ENCODE data around the gene MAGI1. TPM values are rescaled to one million over a fixed set of nuclear protein-coding genes. Genes with fewer than 3 reads are reported as not detected.

The MAGI1 gene
- total and polyA plus RNA-seq, 7 experiments from 2014 or later = 0.39 TPM; not detected in 6

DNA sequence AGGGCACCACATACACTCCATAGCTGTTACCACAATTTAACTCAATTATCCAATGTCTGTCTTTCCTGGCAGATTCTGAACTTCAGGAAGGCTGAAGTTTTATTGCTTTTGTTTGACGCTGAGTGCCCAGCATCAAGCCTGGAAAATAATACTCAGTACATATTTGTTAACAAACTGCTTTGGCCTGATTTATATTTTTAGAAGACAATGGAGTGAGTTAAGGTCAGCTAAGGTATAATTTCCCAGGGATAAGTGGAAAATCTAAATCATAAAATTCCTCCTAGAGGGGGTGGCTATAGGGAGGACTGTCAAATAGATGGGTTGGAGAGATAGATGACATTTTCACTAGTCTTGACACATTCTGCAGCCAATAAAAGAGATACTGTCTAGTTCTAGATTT is 691.6 kb downstream of the MAGI1 start:
- H3K27me3 ChIP-seq (ENCODE audit: control insufficient read depth in 2 of 2, insufficient read depth in 2 of 2, low read length in 2 of 2) = no peaks in the 10 kb centered on the region
- intact Hi-C loops (cut with micrococcal nuclease) = loop anchor here in 1 of 2 donors (10.0 kb wide), 1 partner anchor 388 kb away; no protein-coding TSS in a partner anchor
- POLR2A ChIA-PET = no interaction called here
- H3K27ac ChIP-seq (ENCODE audit: low read depth, low read length) = no peak overlapping the region
- H3K9me3 ChIP-seq (ENCODE audit: control insufficient read depth in 2 of 3, low read length in 3 of 3) = no peaks in the 10 kb centered on the region
- no peaks in the 10 kb centered on the region for H3K36me3 ChIP-seq (ENCODE audit: control insufficient read depth in 2 of 3, insufficient read depth in 3 of 3, low read length in 3 of 3)
- no peaks in the 10 kb centered on the region for H3K36me3 Mint-ChIP-seq
- no peak overlapping the region for H3K4me3 ChIP-seq (ENCODE audit: low read length)
- CTCF ChIA-PET = no interaction called here
- H3K9me3 Mint-ChIP-seq = peaks cover 0 to 14% (median 3%) of the 10 kb centered on the region in 11 donors
- peaks cover 0 to 4% (median 0%) of the 10 kb centered on the region in 5 donors for H3K27me3 Mint-ChIP-seq
- no peaks in the 10 kb centered on the region for H3K4me1 Mint-ChIP-seq
- H3K27ac Mint-ChIP-seq = no peak overlapping the region
- ATAC-seq (no peak), DNase-seq (no peak)
- H3K4me1 ChIP-seq (ENCODE audit: control insufficient read depth in 2 of 2, insufficient read depth in 2 of 2, low read length in 2 of 2) = no peaks in the 10 kb centered on the region
- no peak overlapping the region for H3K4me3 Mint-ChIP-seq

DNA sequence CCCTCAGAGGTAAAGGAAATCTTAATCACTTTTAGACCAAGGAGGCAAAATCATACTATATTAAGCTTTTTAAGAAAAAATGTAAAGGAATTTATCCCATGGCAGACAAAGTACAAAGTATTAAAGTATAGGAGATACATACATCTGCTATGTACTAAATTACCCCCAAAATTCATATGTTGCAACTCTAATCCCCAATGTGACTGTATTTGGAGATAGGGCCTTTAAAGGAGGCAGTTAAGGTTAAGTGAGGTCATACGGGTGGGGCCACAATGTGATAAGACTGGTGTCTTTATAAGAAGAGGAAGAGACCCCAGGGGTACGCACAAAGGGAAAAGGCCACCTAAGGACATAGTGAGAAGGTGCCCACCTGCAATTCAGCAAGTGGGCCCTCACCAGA is 693.9 kb downstream of the MAGI1 start:
- no peak overlapping the region for H3K27ac ChIP-seq (ENCODE audit: low read depth, low read length)
- H3K4me3 ChIP-seq (ENCODE audit: low read length) = no peak overlapping the region
- Mint-ChIP-seq H3K27me3 (peaks cover 0 to 13% (median 3%) of the 10 kb centered on the region in 5 donors), H3K9me3 (peaks cover 0 to 24% (median 9%) of the 10 kb centered on the region in 11 donors), H3K4me1 (no peaks in the 10 kb centered on the region), H3K4me3 (no peak overlapping the region), H3K36me3 (peaks cover 0 to 4% (median 0%) of the 10 kb centered on the region in 5 donors), H3K27ac (no peak overlapping the region)
- no peaks in the 10 kb centered on the region for H3K4me1 ChIP-seq (ENCODE audit: control insufficient read depth in 2 of 2, insufficient read depth in 2 of 2, low read length in 2 of 2)
- ATAC-seq (no peak), DNase-seq (no peak)
- ChIA-PET POLR2A (no interaction called here), CTCF (interaction anchor here (0.6 kb wide), 1 partner anchor 11 kb away, joined by 3 read pairs; no protein-coding TSS in a partner anchor)
- intact Hi-C loops (cut with micrococcal nuclease) = loop anchor here in 1 of 2 donors (10.0 kb wide), 1 partner anchor 390 kb away; no protein-coding TSS in a partner anchor
- H3K9me3 ChIP-seq (ENCODE audit: control insufficient read depth in 2 of 3, low read length in 3 of 3) = no peaks in the 10 kb centered on the region
- no peaks in the 10 kb centered on the region for H3K36me3 ChIP-seq (ENCODE audit: control insufficient read depth in 2 of 3, insufficient read depth in 3 of 3, low read length in 3 of 3)
- no peaks in the 10 kb centered on the region for H3K27me3 ChIP-seq (ENCODE audit: control insufficient read depth in 2 of 2, insufficient read depth in 2 of 2, low read length in 2 of 2)

DNA sequence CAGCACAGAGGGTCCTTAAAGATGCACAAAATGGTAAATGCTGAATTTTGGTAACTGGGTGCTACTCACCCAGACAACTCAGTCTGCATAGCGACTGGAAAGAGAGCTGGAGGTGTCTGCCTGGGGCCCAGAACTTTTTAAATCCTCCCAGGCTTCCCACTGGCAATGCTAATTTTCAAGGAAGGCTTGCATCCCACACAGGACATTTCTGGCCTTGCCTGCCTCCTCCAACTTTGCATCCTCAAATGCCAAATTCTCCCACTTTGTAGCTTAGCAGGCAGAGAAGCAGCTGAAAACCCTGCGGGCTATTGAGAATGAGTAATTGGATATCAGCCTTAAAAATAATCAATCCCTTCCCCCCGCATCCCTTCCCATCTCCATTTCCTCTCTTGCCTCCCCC is 694.3 kb downstream of the MAGI1 start:
- no peaks in the 10 kb centered on the region for H3K4me1 Mint-ChIP-seq
- ChIA-PET POLR2A (no interaction called here), CTCF (interaction anchor here (0.6 kb wide), 1 partner anchor 11 kb away, joined by 3 read pairs; no protein-coding TSS in a partner anchor)
- peaks cover 0 to 10% (median 3%) of the 10 kb centered on the region in 5 donors for H3K27me3 Mint-ChIP-seq
- Histone ChIP-seq H3K9me3 (ENCODE audit: control insufficient read depth in 2 of 3, low read length in 3 of 3) (no peaks in the 10 kb centered on the region), H3K27ac (ENCODE audit: low read depth, low read length) (no peak overlapping the region), H3K27me3 (ENCODE audit: control insufficient read depth in 2 of 2, insufficient read depth in 2 of 2, low read length in 2 of 2) (no peaks in the 10 kb centered on the region), H3K4me1 (ENCODE audit: control insufficient read depth in 2 of 2, insufficient read depth in 2 of 2, low read length in 2 of 2) (no peaks in the 10 kb centered on the region), H3K36me3 (ENCODE audit: control insufficient read depth in 2 of 3, insufficient read depth in 3 of 3, low read length in 3 of 3) (no peaks in the 10 kb centered on the region), H3K4me3 (ENCODE audit: low read length) (no peak overlapping the region)
- H3K4me3 Mint-ChIP-seq = no peak overlapping the region
- H3K27ac Mint-ChIP-seq = no peak overlapping the region
- no peak for ATAC-seq
- H3K36me3 Mint-ChIP-seq = peaks cover 0 to 4% (median 0%) of the 10 kb centered on the region in 5 donors
- DNase-seq = no peak
- intact Hi-C loops (cut with micrococcal nuclease) = loop anchor here in 1 of 2 donors (10.0 kb wide), 1 partner anchor 390 kb away; no protein-coding TSS in a partner anchor
- peaks cover 0 to 24% (median 8%) of the 10 kb centered on the region in 11 donors for H3K9me3 Mint-ChIP-seq

- Mint-ChIP-seq H3K9me3 (peaks cover 0 to 24% (median 8%) of the 10 kb centered on the region in 11 donors), H3K36me3 (peaks cover 0 to 4% (median 0%) of the 10 kb centered on the region in 5 donors), H3K27ac (no peak overlapping the region), H3K4me3 (no peak overlapping the region), H3K27me3 (peaks cover 0 to 10% (median 3%) of the 10 kb centered on the region in 5 donors), H3K4me1 (no peaks in the 10 kb centered on the region)
- no peaks in the 10 kb centered on the region for H3K4me1 ChIP-seq (ENCODE audit: control insufficient read depth in 2 of 2, insufficient read depth in 2 of 2, low read length in 2 of 2)
- ChIA-PET CTCF (no interaction called here), POLR2A (no interaction called here)
- no peaks in the 10 kb centered on the region for H3K36me3 ChIP-seq (ENCODE audit: control insufficient read depth in 2 of 3, insufficient read depth in 3 of 3, low read length in 3 of 3)
- no peaks in the 10 kb centered on the region for H3K27me3 ChIP-seq (ENCODE audit: control insufficient read depth in 2 of 2, insufficient read depth in 2 of 2, low read length in 2 of 2)
- no peak overlapping the region for H3K4me3 ChIP-seq (ENCODE audit: low read length)
- H3K9me3 ChIP-seq (ENCODE audit: control insufficient read depth in 2 of 3, low read length in 3 of 3) = no peaks in the 10 kb centered on the region
- intact Hi-C loops (cut with micrococcal nuclease) = loop anchor here in 1 of 2 donors (10.0 kb wide), 1 partner anchor 391 kb away; no protein-coding TSS in a partner anchor
- no peak overlapping the region for H3K27ac ChIP-seq (ENCODE audit: low read depth, low read length)
- no peak for DNase-seq
- ATAC-seq = no peak
Observed at GRCh38 chr3:65343736-65344135, 695.0 kb downstream of the MAGI1 start.

DNA sequence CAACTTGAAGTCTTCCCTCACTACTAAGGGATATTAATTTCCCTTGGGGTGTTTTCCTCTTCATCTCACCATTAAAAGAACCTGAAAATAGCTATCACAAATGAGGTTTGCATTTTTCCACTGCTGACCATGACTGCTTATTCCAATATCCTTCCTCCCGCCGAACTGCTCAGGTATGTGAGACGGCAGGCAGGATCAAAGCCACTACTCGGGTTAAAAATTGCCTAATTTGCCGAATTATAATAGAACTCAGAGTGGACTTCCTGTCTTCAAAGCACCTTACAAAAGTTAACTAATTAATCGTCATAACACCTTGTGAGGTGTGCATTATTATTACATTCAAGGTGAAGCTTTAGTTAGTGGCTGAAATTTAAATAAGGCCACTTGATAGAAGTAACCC is 695.7 kb downstream of the MAGI1 start:
- ChIA-PET POLR2A (no interaction called here), CTCF (no interaction called here)
- H3K27me3 Mint-ChIP-seq = peaks cover 0 to 10% (median 3%) of the 10 kb centered on the region in 5 donors
- H3K9me3 Mint-ChIP-seq = peaks cover 0 to 24% (median 8%) of the 10 kb centered on the region in 11 donors
- DNase-seq (no peak), ATAC-seq (no peak)
- Histone ChIP-seq H3K27me3 (ENCODE audit: control insufficient read depth in 2 of 2, insufficient read depth in 2 of 2, low read length in 2 of 2) (no peaks in the 10 kb centered on the region), H3K4me1 (ENCODE audit: control insufficient read depth in 2 of 2, insufficient read depth in 2 of 2, low read length in 2 of 2) (no peaks in the 10 kb centered on the region), H3K9me3 (ENCODE audit: control insufficient read depth in 2 of 3, low read length in 3 of 3) (no peaks in the 10 kb centered on the region), H3K36me3 (ENCODE audit: control insufficient read depth in 2 of 3, insufficient read depth in 3 of 3, low read length in 3 of 3) (no peaks in the 10 kb centered on the region), H3K4me3 (ENCODE audit: low read length) (no peak overlapping the region), H3K27ac (ENCODE audit: low read depth, low read length) (no peak overlapping the region)
- no peak overlapping the region for H3K4me3 Mint-ChIP-seq
- no peaks in the 10 kb centered on the region for H3K4me1 Mint-ChIP-seq
- no peak overlapping the region for H3K27ac Mint-ChIP-seq
- intact Hi-C loops (cut with micrococcal nuclease) = loop anchor here in 1 of 2 donors (10.0 kb wide), 1 partner anchor 392 kb away; no protein-coding TSS in a partner anchor
- peaks cover 0 to 4% (median 0%) of the 10 kb centered on the region in 5 donors for H3K36me3 Mint-ChIP-seq

DNA sequence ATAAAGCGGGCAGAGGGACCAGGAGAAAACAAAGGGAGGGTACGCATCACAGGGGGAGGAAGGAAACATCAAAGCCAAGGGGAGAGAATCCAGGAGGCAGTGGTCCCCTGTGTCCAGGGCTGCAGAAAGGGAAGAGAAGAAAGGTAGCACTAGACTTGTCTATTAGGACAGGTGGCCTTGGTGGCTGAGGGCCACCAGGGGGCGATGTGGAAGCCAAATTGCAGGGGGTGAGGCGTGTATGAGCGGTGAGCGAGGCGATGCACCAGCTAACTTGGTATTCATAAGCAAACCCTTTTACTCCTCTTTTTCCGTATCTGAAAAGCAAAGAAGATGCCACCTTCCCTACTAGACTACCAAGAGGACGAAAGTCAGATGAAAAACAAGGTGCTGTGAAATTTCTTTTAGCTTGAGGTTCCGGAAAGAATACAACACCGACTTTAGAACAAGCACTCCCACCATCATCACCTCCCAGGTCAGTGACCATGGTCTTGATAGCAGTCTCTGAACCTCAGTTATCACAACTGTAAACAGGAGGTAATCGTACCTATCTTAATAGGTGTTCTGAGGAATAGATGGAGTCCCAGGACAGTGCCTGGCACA is 696.5 kb downstream of the MAGI1 start:
- no peak overlapping the region for H3K27ac Mint-ChIP-seq
- CTCF ChIA-PET = no interaction called here
- peak in 1 of 9 donors; percentile 28 for DNase-seq

More for the DNA sequence above, 696.5 kb downstream of the MAGI1 start:
- Histone ChIP-seq H3K27me3 (ENCODE audit: control insufficient read depth in 2 of 2, insufficient read depth in 2 of 2, low read length in 2 of 2) (no peaks in the 10 kb centered on the region), H3K27ac (ENCODE audit: low read depth, low read length) (no peak overlapping the region), H3K4me1 (ENCODE audit: control insufficient read depth in 2 of 2, insufficient read depth in 2 of 2, low read length in 2 of 2) (no peaks in the 10 kb centered on the region), H3K9me3 (ENCODE audit: control insufficient read depth in 2 of 3, low read length in 3 of 3) (no peaks in the 10 kb centered on the region), H3K4me3 (ENCODE audit: low read length) (no peak overlapping the region), H3K36me3 (ENCODE audit: control insufficient read depth in 2 of 3, insufficient read depth in 3 of 3, low read length in 3 of 3) (no peaks in the 10 kb centered on the region)
- Mint-ChIP-seq H3K27me3 (peaks cover 0 to 10% (median 3%) of the 10 kb centered on the region in 5 donors), H3K4me1 (no peaks in the 10 kb centered on the region), H3K9me3 (peaks cover 0 to 24% (median 8%) of the 10 kb centered on the region in 11 donors), H3K4me3 (no peak overlapping the region), H3K36me3 (peaks cover 0 to 4% (median 0%) of the 10 kb centered on the region in 5 donors)
- POLR2A ChIA-PET = no interaction called here
- intact Hi-C loops (cut with micrococcal nuclease) = loop anchor here in 1 of 2 donors (10.0 kb wide), 1 partner anchor 393 kb away; no protein-coding TSS in a partner anchor
- ATAC-seq = no peak

Data from naive thymus-derived CD4-positive, alpha-beta T cell (primary cell).